ENCODE data around the gene IFIT1B.
A peak's percentile ranks its signal among the peaks of the same experiment; 100 is the strongest.

Gene IFIT1B

GRCh38 chr10:89421018-89421476 is 43.2 kb downstream of the IFIT1B start:
- Histone ChIP-seq H2BK120ac (ENCODE audit: low read depth, low read length) (no peak overlapping the region), H2BK15ac (replicated peaks; ENCODE audit: low read depth) (no peak overlapping the region), H3K4me3 (ENCODE audit: low read length) (no peak overlapping the region), H4K5ac (ENCODE audit: low read length) (no peak overlapping the region), H3K4me2 (ENCODE audit: low read length) (no peak overlapping the region), H3K4me1 (ENCODE audit: control insufficient read depth, low read depth, low read length) (no peaks in the 10 kb centered on the region), H2AK5ac (ENCODE audit: low read length) (no peak overlapping the region), H3K27ac (ENCODE audit: low read depth, low read length) (no peak overlapping the region), H3K79me1 (ENCODE audit: low read length) (no peaks in the 10 kb centered on the region), H3K9ac (ENCODE audit: low read length) (no peak overlapping the region), H3K36me3 (ENCODE audit: control insufficient read depth, insufficient read depth, low read length) (no peaks in the 10 kb centered on the region), H2BK5ac (ENCODE audit: low read length) (no peak overlapping the region), H3K4ac (ENCODE audit: low read depth, low read length) (no peak overlapping the region), H3K56ac (ENCODE audit: low read length) (no peak overlapping the region), H3K27me3 (ENCODE audit: insufficient read depth, low read length, poor library complexity) (no peaks in the 10 kb centered on the region), H4K8ac (ENCODE audit: low read depth, low read length) (no peak overlapping the region), H3K79me2 (ENCODE audit: control insufficient read depth, insufficient read depth, low read length) (no peaks in the 10 kb centered on the region), H3K23ac (ENCODE audit: low read length) (no peak overlapping the region), H3K18ac (ENCODE audit: low read length) (no peak overlapping the region)
- WGBS (ENCODE audit: extremely low coverage, insufficient coverage, low lambda C conversion rate) = no CpG with 5 or more reads among the region's 2 CpGs
- no peak for DNase-seq

GRCh38 chr10:89425000-89425399 is 47.1 kb downstream of the IFIT1B start:
- no peak overlapping the region for H4K5ac ChIP-seq (ENCODE audit: low read length)
- H3K9ac ChIP-seq (ENCODE audit: low read length) = no peak overlapping the region
- H2BK120ac ChIP-seq (ENCODE audit: low read depth, low read length) = no peak overlapping the region
- H3K4ac ChIP-seq (ENCODE audit: low read depth, low read length) = no peak overlapping the region
- no peak overlapping the region for H3K56ac ChIP-seq (ENCODE audit: low read length)
- WGBS (ENCODE audit: extremely low coverage, insufficient coverage, low lambda C conversion rate) = no CpG with 5 or more reads among the region's 5 CpGs
- no peak overlapping the region for H3K18ac ChIP-seq (ENCODE audit: low read length)
- no peak for DNase-seq
- H2AK5ac ChIP-seq (ENCODE audit: low read length) = no peak overlapping the region
- no peaks in the 10 kb centered on the region for H3K79me2 ChIP-seq (ENCODE audit: control insufficient read depth, insufficient read depth, low read length)
- H3K23ac ChIP-seq (ENCODE audit: low read length) = no peak overlapping the region
- H3K4me3 ChIP-seq (ENCODE audit: low read length) = no peak overlapping the region
- H3K4me1 ChIP-seq (ENCODE audit: control insufficient read depth, low read depth, low read length) = no peaks in the 10 kb centered on the region
- no peaks in the 10 kb centered on the region for H3K79me1 ChIP-seq (ENCODE audit: low read length)
- H4K8ac ChIP-seq (ENCODE audit: low read depth, low read length) = no peak overlapping the region
- H3K4me2 ChIP-seq (ENCODE audit: low read length) = no peak overlapping the region
- H2BK15ac ChIP-seq (replicated peaks; ENCODE audit: low read depth) = no peak overlapping the region
- H3K27me3 ChIP-seq (ENCODE audit: insufficient read depth, low read length, poor library complexity) = no peaks in the 10 kb centered on the region
- no peaks in the 10 kb centered on the region for H3K36me3 ChIP-seq (ENCODE audit: control insufficient read depth, insufficient read depth, low read length)
- no peak overlapping the region for H3K27ac ChIP-seq (ENCODE audit: low read depth, low read length)
- H2BK5ac ChIP-seq (ENCODE audit: low read length) = no peak overlapping the region

- Histone ChIP-seq H4K5ac (ENCODE audit: low read length) (no peak overlapping the region), H3K4me1 (ENCODE audit: control insufficient read depth, low read depth, low read length) (no peaks in the 10 kb centered on the region), H3K18ac (ENCODE audit: low read length) (no peak overlapping the region), H2BK5ac (ENCODE audit: low read length) (no peak overlapping the region), H2BK15ac (replicated peaks; ENCODE audit: low read depth) (no peak overlapping the region), H3K79me2 (ENCODE audit: control insufficient read depth, insufficient read depth, low read length) (no peaks in the 10 kb centered on the region), H3K27me3 (ENCODE audit: insufficient read depth, low read length, poor library complexity) (no peaks in the 10 kb centered on the region), H2BK120ac (ENCODE audit: low read depth, low read length) (no peak overlapping the region), H2AK5ac (ENCODE audit: low read length) (no peak overlapping the region), H3K23ac (ENCODE audit: low read length) (no peak overlapping the region), H3K4me3 (ENCODE audit: low read length) (no peak overlapping the region), H3K4ac (ENCODE audit: low read depth, low read length) (no peak overlapping the region), H3K4me2 (ENCODE audit: low read length) (no peak overlapping the region), H3K56ac (ENCODE audit: low read length) (no peak overlapping the region), H3K36me3 (ENCODE audit: control insufficient read depth, insufficient read depth, low read length) (no peaks in the 10 kb centered on the region), H3K79me1 (ENCODE audit: low read length) (no peaks in the 10 kb centered on the region), H4K8ac (ENCODE audit: low read depth, low read length) (no peak overlapping the region), H3K27ac (ENCODE audit: low read depth, low read length) (no peak overlapping the region), H3K9ac (ENCODE audit: low read length) (no peak overlapping the region)
- DNase-seq = peak; percentile 67
- no CpG with 5 or more reads among the region's 5 CpGs for WGBS (ENCODE audit: extremely low coverage, insufficient coverage, low lambda C conversion rate)
Observed at GRCh38 chr10:89426230-89426868, 48.5 kb downstream of the IFIT1B start.

GRCh38 chr10:89427629-89428028 is 49.8 kb downstream of the IFIT1B start:
- no peaks in the 10 kb centered on the region for H3K4me1 ChIP-seq (ENCODE audit: control insufficient read depth, low read depth, low read length)
- no peak overlapping the region for H2BK15ac ChIP-seq (replicated peaks; ENCODE audit: low read depth)
- H3K27me3 ChIP-seq (ENCODE audit: insufficient read depth, low read length, poor library complexity) = no peaks in the 10 kb centered on the region
- H3K79me2 ChIP-seq (ENCODE audit: control insufficient read depth, insufficient read depth, low read length) = no peaks in the 10 kb centered on the region
- H3K4me3 ChIP-seq (ENCODE audit: low read length) = no peak overlapping the region
- no peak overlapping the region for H4K5ac ChIP-seq (ENCODE audit: low read length)
- no peak overlapping the region for H4K8ac ChIP-seq (ENCODE audit: low read depth, low read length)
- H3K79me1 ChIP-seq (ENCODE audit: low read length) = no peaks in the 10 kb centered on the region
- H3K9ac ChIP-seq (ENCODE audit: low read length) = no peak overlapping the region
- no peak for DNase-seq
- no peak overlapping the region for H2AK5ac ChIP-seq (ENCODE audit: low read length)
- WGBS (ENCODE audit: extremely low coverage, insufficient coverage, low lambda C conversion rate) = no CpG with 5 or more reads among the region's 4 CpGs
- H3K36me3 ChIP-seq (ENCODE audit: control insufficient read depth, insufficient read depth, low read length) = no peaks in the 10 kb centered on the region
- no peak overlapping the region for H3K18ac ChIP-seq (ENCODE audit: low read length)
- no peak overlapping the region for H3K4ac ChIP-seq (ENCODE audit: low read depth, low read length)
- H3K56ac ChIP-seq (ENCODE audit: low read length) = no peak overlapping the region
- H3K23ac ChIP-seq (ENCODE audit: low read length) = no peak overlapping the region
- H2BK5ac ChIP-seq (ENCODE audit: low read length) = no peak overlapping the region
- no peak overlapping the region for H3K4me2 ChIP-seq (ENCODE audit: low read length)
- H2BK120ac ChIP-seq (ENCODE audit: low read depth, low read length) = no peak overlapping the region
- no peak overlapping the region for H3K27ac ChIP-seq (ENCODE audit: low read depth, low read length)

GRCh38 chr10:89428877-89429276 is 51.0 kb downstream of the IFIT1B start:
- no peak overlapping the region for H3K27ac ChIP-seq (ENCODE audit: low read depth, low read length)
- no peak overlapping the region for H3K56ac ChIP-seq (ENCODE audit: low read length)
- no peak for DNase-seq
- no CpG with 5 or more reads among the region's 1 CpG for WGBS (ENCODE audit: extremely low coverage, insufficient coverage, low lambda C conversion rate)
- H3K27me3 ChIP-seq (ENCODE audit: insufficient read depth, low read length, poor library complexity) = no peaks in the 10 kb centered on the region
- H3K4me2 ChIP-seq (ENCODE audit: low read length) = no peak overlapping the region
- H3K79me2 ChIP-seq (ENCODE audit: control insufficient read depth, insufficient read depth, low read length) = no peaks in the 10 kb centered on the region
- H2AK5ac ChIP-seq (ENCODE audit: low read length) = no peak overlapping the region
- no peak overlapping the region for H3K18ac ChIP-seq (ENCODE audit: low read length)
- no peak overlapping the region for H3K4me3 ChIP-seq (ENCODE audit: low read length)
- H2BK120ac ChIP-seq (ENCODE audit: low read depth, low read length) = no peak overlapping the region
- no peak overlapping the region for H3K23ac ChIP-seq (ENCODE audit: low read length)
- H4K8ac ChIP-seq (ENCODE audit: low read depth, low read length) = no peak overlapping the region
- no peaks in the 10 kb centered on the region for H3K79me1 ChIP-seq (ENCODE audit: low read length)
- no peaks in the 10 kb centered on the region for H3K4me1 ChIP-seq (ENCODE audit: control insufficient read depth, low read depth, low read length)
- no peak overlapping the region for H3K9ac ChIP-seq (ENCODE audit: low read length)
- H2BK5ac ChIP-seq (ENCODE audit: low read length) = no peak overlapping the region
- no peak overlapping the region for H3K4ac ChIP-seq (ENCODE audit: low read depth, low read length)
- H3K36me3 ChIP-seq (ENCODE audit: control insufficient read depth, insufficient read depth, low read length) = no peaks in the 10 kb centered on the region
- H2BK15ac ChIP-seq (replicated peaks; ENCODE audit: low read depth) = no peak overlapping the region
- H4K5ac ChIP-seq (ENCODE audit: low read length) = no peak overlapping the region

- H4K5ac ChIP-seq (ENCODE audit: low read length) = no peak overlapping the region
Observed at GRCh38 chr10:89431977-89432376, 54.1 kb downstream of the IFIT1B start.

More at GRCh38 chr10:89431977-89432376, 54.1 kb downstream of the IFIT1B start:
- no peaks in the 10 kb centered on the region for H3K27me3 ChIP-seq (ENCODE audit: insufficient read depth, low read length, poor library complexity)
- no peak overlapping the region for H2BK120ac ChIP-seq (ENCODE audit: low read depth, low read length)
- no peak overlapping the region for H3K56ac ChIP-seq (ENCODE audit: low read length)
- no peaks in the 10 kb centered on the region for H3K4me1 ChIP-seq (ENCODE audit: control insufficient read depth, low read depth, low read length)
- no CpG with 5 or more reads among the region's 3 CpGs for WGBS (ENCODE audit: extremely low coverage, insufficient coverage, low lambda C conversion rate)
- H3K36me3 ChIP-seq (ENCODE audit: control insufficient read depth, insufficient read depth, low read length) = no peaks in the 10 kb centered on the region
- no peak overlapping the region for H3K18ac ChIP-seq (ENCODE audit: low read length)
- H3K79me2 ChIP-seq (ENCODE audit: control insufficient read depth, insufficient read depth, low read length) = no peaks in the 10 kb centered on the region
- H3K23ac ChIP-seq (ENCODE audit: low read length) = no peak overlapping the region
- H3K9ac ChIP-seq (ENCODE audit: low read length) = no peak overlapping the region
- H3K4ac ChIP-seq (ENCODE audit: low read depth, low read length) = no peak overlapping the region
- no peak overlapping the region for H4K8ac ChIP-seq (ENCODE audit: low read depth, low read length)
- H3K79me1 ChIP-seq (ENCODE audit: low read length) = no peaks in the 10 kb centered on the region
- no peak overlapping the region for H3K27ac ChIP-seq (ENCODE audit: low read depth, low read length)
- H3K4me3 ChIP-seq (ENCODE audit: low read length) = no peak overlapping the region
- peak; percentile 18 for DNase-seq
- H3K4me2 ChIP-seq (ENCODE audit: low read length) = no peak overlapping the region
- H2AK5ac ChIP-seq (ENCODE audit: low read length) = no peak overlapping the region
- no peak overlapping the region for H2BK15ac ChIP-seq (replicated peaks; ENCODE audit: low read depth)
- no peak overlapping the region for H2BK5ac ChIP-seq (ENCODE audit: low read length)

All from mesendoderm (in vitro differentiated cells).